Nucleus accumbens (tissue), 56 donors: ENCODE data around the gene ABCA6.

Source experiments
- DNase-seq, 56 donors: peaks; one replicate each; lab custom pipeline; 2025; lab: John Stamatoyannopoulos, UW

Gene ABCA6

DNA sequence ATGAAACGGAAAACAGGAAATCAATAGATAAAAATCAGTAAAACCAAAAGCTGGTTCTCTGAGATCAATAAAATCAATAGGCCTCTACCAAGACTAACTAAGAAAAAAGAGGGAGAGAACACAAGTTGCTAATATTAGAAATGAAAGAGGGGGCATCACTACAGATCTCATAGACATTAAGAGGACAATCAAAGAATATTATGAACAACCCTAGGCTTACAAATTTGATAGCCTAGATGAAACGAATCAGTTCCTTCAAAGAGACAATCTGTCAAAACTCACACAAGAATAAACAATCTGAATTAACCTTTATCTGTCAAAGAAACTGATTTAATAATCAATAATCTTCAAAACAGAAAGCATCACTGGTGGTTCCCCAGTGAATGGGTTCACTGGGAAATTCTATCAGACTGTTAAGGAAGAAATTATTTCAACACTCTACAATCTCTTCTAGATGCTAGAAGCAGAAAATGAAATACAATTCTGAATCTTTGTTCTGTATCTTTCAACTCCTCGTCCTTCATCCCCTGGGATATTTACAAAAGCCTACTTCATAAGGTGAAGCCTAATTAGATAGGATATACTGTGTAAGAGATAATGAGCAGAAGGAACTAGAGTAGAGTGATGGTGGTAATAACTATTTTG lies 85.4 kb downstream of the ABCA6 start:
- no peak for DNase-seq

DNA sequence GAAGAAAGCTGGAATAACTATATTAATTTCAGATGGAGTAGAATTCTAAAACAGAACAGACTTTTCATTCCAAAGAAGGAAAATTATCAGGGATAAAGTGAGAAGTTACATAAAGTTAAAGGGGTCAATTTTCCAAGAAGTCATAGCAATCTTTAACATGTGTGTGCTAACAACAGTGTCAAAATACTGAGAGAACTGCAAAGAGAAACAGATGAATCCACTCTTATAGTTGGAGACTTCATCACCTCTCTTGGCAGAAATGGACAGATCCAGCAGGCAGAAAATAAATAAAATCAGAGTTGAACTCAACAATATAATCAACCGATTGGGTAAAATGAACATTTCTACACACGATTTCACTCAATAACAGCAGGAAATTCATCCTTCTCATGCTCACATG lies 86.4 kb downstream of the ABCA6 start:
- no peak for DNase-seq

DNA sequence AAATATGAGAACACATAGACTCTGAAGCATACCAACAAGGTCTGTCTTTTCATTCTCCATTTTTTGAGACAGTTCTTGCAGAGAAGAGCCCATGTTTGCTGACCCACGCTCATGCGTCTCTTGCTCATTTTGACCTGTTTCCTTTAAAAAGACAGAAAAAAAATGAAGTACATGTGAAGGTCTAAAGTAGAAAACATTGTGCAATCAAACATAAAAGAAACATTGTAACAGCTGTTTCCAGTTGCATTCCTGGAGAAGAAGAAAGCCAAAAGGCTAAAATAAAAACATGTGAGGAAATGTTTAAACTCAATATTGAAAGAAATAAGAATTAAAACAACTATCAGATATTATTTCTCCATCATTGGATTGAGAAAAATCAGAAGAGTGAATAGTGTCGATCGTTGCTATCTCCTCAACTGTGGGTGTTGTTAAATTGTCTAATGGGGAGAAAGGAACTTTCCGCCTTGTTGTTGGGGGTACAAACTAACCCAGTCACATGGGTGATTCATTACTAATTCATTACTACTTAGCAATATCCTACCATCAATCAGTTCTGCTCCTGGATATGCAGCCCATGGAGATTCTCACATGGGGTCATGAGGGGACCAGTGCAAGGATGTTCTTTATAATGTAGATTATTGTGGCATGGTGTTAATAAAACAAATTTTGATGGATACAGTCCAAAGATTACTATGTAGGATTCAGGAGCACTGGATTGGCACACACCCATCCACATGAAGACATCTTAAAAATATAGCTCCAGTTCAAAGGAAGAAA lies 90.5 kb downstream of the ABCA6 start:
- DNase-seq = no peak

DNA sequence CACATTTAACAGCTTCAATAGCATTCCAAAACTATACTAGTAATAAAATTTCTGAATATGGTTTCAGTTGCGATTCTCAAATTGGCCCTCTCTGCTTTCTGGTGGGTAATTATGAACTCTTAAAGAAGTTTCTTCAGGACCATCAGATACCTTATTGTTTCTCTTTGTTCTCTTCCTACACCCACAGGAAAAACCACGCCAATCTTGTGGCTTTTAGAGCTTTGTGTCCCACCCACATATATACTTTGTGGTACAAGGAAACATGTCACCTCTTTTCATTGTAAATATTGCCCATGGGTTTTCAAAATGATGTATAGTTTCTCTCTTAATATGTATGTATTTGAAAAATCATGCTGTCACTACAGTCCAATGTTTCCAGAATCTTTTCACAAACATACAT lies 93.1 kb downstream of the ABCA6 start:
- no peak for DNase-seq

DNA sequence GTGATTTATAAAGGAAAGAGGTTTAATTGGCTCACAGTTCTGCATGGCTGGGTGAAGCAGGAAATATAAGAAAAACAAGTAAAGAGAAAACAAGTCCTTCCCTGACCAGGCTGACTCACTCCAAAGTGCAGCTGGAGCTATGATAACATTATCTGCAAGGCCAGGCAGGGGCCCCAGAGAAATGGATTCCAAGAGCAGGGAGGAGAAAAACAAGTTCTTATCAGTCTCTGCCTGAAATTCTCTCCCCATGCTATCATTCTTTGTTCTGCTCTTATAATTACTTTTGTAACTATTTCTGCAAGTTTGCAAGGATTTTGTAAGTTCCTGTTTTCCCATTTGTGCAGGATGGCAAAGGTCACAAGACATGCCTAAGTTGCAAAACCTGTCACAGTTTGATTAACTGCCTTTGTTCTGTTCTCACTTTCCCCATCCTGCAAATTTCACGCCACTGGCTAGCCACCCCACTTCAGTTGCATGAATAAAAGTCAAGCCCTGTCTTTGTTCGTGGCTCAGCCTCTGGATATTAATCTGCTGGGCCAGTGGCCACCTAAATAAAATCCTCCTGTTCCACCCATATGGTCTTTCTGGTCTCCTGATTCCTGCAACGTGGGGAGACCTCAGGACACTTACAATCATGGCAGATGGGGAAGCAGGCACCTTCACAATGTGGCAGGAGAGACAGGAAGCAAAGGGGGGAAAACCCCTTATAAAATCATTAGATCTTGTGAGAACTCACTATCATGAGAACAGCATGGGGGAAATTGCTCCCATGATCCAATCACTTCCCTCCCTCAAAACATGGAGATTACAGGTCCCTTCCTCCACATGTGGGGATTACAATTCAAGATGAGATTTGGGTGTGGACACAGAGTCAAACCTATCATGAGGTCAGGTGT lies 94.1 kb downstream of the ABCA6 start:
- DNase-seq = no peak

DNA sequence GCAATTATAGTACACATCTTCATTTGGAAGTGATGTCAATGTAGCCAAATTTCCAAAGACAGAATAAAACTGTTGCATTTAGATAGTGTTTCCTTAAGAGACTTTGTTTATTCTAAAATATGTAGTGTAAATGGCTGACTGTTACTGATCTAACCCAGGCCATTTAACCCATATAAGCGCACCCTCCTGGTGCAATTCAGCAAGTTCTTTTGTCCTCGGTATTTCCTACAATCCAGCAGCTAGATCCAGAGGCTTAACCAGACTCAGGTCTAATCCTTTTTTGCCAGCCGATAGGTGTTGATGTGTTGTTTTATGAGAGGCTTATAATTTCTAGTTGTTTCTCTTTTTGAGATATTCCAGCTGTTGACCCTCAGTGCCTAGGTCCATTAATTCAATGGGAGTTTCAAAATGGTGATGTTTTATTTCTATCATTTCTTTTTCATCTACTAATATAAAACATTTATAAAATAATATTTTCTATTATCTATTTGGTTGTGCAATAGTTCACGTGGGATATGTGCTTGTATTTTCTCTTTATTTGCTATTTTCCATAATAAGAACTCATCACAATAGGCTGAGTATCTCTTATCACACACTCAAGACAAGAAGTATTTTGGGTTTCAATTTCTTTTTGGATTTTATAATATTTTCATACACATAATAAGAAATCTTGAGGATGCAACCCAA lies 95.4 kb downstream of the ABCA6 start:
- no peak for DNase-seq

DNA sequence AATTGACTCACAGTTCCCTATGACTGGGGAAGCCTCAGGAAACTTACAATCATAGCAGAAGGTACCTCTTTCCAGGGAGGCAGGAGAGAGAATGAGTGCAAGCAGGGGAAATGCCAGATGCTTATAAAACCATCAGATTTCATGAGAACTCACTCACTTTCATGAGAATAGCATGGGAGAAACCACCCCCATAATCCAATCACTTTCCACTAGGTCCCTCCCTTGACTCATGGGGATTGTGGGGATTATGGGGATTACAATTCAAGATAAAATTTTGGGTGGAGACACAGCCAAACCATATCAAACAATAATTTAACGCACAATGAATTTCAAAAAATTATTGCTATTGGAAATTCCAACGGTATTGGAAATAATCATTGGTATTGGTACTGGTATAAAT lies 96.0 kb downstream of the ABCA6 start:
- DNase-seq = no peak

DNA sequence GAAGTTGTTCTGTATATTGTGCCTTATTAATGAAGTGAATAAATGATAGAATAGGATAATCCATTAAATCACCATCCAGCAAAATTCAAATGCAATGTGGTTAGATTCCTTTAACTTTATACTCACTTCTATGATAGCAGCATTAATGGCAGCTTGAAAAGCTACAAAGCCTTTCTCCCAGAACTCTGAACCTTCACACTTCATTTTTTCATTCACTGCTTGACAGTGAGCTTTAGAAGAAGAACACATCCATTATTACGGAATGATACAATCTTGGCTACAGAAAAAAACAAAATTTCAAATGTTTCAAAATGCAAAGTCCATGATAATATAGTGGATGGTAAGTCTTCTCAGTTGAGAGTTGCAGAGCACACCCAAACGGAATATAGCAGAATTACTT lies 97.3 kb downstream of the ABCA6 start:
- DNase-seq = no peak

DNA sequence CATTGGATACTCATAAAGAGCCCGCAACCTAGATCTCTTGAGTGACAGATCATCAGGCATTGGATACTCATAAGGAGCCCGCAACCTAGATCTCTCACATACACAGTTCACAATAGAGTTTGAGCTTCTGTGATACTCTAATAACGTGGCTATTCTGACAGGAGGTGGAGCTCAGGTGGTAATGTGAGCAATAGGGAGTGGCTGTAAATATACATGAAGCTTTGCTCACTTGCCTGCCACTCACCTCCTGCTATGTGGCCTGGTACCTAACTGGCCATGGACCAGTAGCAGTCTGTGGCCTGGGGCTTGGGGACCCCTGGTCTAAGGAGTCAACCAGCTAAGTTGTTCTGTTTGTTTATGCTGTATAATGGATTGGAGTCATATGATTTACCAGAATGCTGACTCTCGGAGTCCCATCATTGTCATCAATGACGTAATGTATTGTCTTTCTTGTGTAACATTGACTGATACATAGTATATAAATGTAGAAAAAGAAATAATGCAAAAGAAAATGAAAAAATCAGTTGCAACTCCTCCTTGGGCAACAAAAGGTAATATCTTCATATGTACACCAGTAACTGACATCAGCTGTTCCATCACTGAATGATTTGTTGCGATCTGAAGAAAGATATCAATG lies 98.5 kb downstream of the ABCA6 start:
- DNase-seq = no peak

DNA sequence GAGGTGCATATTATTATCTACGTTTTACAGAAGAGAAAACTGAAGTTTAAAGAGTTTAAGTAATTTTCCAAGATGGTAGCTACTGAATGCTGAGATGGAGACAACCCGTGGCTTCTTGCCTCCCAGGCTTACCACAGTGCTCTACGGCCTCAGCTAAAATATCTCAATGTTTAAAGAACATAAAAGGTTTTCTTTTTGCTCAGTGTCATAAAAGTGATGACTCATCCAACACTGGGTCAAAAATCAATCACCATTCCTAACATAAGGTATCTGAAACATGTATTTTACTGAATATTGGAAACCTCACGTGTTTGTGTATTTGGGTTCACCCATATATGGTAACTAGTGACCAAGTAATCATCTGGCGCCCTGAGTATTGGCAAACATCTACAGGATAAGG lies 99.4 kb downstream of the ABCA6 start:
- DNase-seq = no peak

DNA sequence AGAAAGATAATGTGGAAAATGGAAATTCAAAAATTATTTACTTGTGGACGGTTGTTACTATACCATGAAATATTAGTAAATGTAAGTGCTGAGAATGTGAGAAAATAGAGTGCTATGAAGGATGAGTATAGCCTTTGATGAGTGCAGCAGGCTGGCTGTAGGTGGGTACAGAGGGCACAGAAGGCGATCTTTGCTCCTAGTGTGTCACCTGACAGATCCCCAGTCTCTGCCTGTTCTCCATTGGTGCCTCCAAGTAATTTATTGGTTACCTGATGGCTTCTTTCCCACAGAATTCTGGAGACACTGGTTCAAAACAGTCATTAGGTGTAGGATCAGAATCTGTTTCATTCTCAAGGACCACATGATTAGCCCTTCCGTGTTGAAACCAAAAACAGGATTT lies 109.9 kb downstream of the ABCA6 start:
- DNase-seq = no peak

DNA sequence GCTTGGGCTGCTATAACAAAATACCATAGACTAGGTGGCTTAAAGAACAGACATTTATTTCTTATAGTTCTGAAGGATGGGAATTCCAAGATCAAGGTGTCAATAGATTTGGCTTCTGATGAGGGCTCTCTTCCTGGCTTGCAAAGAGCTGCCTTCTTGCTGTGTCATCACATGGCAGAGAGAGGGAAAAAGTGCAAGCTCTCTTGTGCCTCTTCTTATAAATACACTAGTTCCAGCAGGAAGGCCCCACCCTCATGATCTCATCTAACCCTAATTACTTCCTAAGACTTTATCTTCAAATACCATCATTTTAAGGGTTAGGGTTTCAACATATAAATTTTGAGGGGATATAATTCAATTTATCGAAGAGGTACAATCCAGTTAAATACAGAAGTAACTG lies 111.5 kb downstream of the ABCA6 start:
- DNase-seq = no peak
